ENCODE measurements around the gene PPP2R5C. TPM values are rescaled to one million over a fixed set of nuclear protein-coding genes. Genes with fewer than 3 reads are reported as not detected.

Gene PPP2R5C
- total RNA-seq, 1 experiment from 2014 or later = 120 TPM

DNA sequence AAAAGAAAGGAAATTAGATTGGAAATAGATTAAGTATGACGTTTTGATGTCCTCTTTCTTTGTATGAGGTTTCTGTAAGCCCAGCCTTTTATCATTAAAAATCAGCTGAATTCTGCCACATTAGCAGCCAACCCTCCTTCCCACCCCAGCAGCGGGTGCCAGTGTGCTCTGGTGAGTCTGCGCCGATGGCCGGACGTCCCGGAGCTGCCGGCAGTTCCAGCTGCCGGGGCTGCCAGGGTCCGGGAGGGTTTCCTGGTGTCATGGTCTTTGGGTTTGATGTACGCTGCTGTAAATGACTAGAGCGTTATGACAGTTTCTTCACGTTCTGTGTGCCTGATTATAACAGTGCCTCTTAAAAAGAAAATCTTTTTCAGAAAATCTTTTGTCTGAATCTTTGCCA lies 151.3 kb downstream of the PPP2R5C start:
- Mint-ChIP-seq H3K4me3 (ENCODE audit: low read depth, unreplicated experiment) (no peak overlapping the region), H3K9me3 (ENCODE audit: low read depth, unreplicated experiment) (no peaks in the 10 kb centered on the region), H3K27me3 (ENCODE audit: unreplicated experiment) (no peaks in the 10 kb centered on the region), H3K36me3 (ENCODE audit: insufficient read depth, unreplicated experiment) (peaks cover 22% of the 10 kb centered on the region), H3K27ac (ENCODE audit: unreplicated experiment) (no peak overlapping the region), H3K4me1 (ENCODE audit: low read depth, unreplicated experiment) (no peaks in the 10 kb centered on the region)
- no peak for DNase-seq
- no TSS peak for BruUV-seq (replicated peaks)
- TF ChIP-seq, protein P1, sequence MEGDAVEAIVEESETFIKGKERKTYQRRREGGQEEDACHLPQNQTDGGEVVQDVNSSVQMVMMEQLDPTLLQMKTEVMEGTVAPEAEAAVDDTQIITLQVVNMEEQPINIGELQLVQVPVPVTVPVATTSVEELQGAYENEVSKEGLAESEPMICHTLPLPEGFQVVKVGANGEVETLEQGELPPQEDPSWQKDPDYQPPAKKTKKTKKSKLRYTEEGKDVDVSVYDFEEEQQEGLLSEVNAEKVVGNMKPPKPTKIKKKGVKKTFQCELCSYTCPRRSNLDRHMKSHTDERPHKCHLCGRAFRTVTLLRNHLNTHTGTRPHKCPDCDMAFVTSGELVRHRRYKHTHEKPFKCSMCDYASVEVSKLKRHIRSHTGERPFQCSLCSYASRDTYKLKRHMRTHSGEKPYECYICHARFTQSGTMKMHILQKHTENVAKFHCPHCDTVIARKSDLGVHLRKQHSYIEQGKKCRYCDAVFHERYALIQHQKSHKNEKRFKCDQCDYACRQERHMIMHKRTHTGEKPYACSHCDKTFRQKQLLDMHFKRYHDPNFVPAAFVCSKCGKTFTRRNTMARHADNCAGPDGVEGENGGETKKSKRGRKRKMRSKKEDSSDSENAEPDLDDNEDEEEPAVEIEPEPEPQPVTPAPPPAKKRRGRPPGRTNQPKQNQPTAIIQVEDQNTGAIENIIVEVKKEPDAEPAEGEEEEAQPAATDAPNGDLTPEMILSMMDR (IDR thresholded peaks at IDR 0.05; ENCODE audit: unreplicated experiment) = no peak
- CTCF ChIA-PET = no interaction called here
- intact Hi-C loops (cut with micrococcal nuclease; ENCODE audit: unreplicated experiment) = no loop called here

DNA sequence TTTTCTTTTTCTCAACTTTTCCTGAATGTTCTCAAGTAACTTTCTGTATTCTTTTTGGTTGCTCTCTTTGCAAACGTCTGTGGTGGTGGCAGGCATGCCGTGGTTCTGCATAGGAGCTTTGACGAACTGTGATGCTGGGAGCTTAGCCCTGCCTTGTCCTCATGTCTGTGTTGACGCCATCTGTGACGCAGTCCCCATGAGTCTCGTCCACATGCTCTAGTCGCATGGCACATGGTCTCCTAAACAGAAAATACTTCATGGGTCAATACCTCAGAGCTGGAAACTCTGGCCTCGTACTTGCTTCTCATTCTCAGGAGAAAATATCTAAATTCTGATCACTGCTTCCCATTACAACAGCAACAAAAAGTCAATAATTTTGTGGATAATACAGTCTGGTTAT lies 152.6 kb downstream of the PPP2R5C start:
- CTCF ChIA-PET = no interaction called here
- no peak for DNase-seq
- intact Hi-C loops (cut with micrococcal nuclease; ENCODE audit: unreplicated experiment) = no loop called here
- Mint-ChIP-seq H3K4me3 (ENCODE audit: low read depth, unreplicated experiment) (no peak overlapping the region), H3K9me3 (ENCODE audit: low read depth, unreplicated experiment) (no peaks in the 10 kb centered on the region), H3K36me3 (ENCODE audit: insufficient read depth, unreplicated experiment) (peaks cover 18% of the 10 kb centered on the region), H3K4me1 (ENCODE audit: low read depth, unreplicated experiment) (no peaks in the 10 kb centered on the region), H3K27me3 (ENCODE audit: unreplicated experiment) (no peaks in the 10 kb centered on the region), H3K27ac (ENCODE audit: unreplicated experiment) (no peak overlapping the region)
- TF ChIP-seq, protein P1 (IDR thresholded peaks at IDR 0.05; ENCODE audit: unreplicated experiment) = no peak
- no TSS peak for BruUV-seq (replicated peaks)

DNA sequence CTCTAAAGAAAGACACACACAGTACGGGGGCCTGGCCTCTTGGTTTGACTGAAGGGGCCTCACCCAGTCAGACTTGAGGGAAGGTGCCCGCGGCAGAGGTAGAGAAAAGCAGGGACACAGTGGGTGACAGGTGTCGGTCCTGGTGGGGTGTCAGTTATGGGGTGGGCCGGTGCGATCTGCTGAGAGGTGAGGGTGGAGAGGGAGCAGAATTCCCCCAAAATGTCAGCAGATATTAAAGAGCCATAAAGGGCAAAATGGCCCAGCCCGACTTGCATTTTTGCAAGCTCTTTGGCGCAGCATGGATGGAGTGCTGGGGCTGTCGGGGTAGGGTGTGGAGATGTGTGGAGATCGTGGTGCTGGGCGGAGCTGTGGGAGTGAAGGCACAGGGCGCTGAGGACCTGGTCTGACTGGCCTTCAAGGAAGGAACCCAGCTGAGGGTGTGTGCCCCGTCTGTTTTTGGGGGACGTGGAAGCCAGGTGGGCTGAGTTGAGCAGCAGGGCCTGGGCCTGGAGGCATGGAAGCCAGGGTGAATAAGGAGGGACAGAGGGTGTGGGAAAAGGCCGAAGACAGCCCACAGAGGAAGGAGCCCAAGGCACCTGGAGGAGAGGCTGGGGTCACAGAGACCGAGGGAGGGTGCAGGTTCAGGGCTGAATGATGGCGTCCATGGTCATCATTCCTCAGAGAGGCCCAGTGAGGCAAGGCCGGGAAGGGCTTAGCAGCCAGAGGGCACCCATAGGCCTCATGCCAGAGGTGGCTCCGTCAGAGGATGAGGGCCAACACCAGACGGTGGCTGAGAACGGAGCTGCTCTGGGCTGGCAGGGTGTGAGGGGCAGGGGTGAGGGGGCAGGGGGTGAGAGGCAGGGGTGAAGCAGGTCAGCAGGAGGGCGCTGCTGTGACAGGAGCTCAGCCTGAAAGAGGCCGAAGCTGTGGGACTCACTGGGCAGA lies 154.6 kb downstream of the PPP2R5C start:
- CTCF ChIA-PET = no interaction called here
- Mint-ChIP-seq H3K27ac (ENCODE audit: unreplicated experiment) (no peak overlapping the region), H3K27me3 (ENCODE audit: unreplicated experiment) (no peaks in the 10 kb centered on the region), H3K9me3 (ENCODE audit: low read depth, unreplicated experiment) (no peaks in the 10 kb centered on the region), H3K4me3 (ENCODE audit: low read depth, unreplicated experiment) (no peak overlapping the region), H3K36me3 (ENCODE audit: insufficient read depth, unreplicated experiment) (peaks cover 14% of the 10 kb centered on the region), H3K4me1 (ENCODE audit: low read depth, unreplicated experiment) (no peaks in the 10 kb centered on the region)
- no peak for DNase-seq
- no TSS peak for BruUV-seq (replicated peaks)
- intact Hi-C loops (cut with micrococcal nuclease; ENCODE audit: unreplicated experiment) = no loop called here
- TF ChIP-seq, protein P1 (IDR thresholded peaks at IDR 0.05; ENCODE audit: unreplicated experiment) = no peak

DNA sequence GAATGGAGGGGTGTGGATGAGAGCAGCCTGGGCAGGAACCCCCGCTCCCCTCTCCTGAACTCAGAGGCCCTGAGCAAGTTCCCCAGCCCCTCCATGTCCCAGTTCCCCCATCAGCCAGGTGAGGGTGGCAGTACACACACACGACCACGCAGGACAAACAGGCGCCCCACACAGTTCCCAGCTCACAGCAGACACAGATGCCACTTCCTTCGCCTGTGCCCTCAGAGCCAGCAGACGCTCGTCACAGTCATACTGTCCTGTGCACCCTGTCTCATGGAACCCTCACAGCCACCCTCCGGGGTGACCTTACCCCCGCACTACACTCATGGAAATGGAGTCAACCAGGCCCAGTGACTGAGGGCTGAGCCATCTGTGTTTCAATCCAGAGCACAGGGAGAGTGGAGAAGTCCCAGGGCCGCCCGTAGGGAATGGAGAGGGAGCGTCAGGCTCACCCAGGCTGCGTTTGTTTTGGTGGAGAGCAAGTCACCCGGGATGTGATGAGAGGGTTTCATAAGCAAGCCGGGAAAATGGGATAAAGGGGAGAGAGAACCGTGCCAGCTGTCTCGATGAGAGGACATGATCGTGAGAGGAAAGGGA lies 155.4 kb downstream of the PPP2R5C start:
- no peaks in the 10 kb centered on the region for H3K27me3 Mint-ChIP-seq (ENCODE audit: unreplicated experiment)
- TF ChIP-seq, protein P1 (IDR thresholded peaks at IDR 0.05; ENCODE audit: unreplicated experiment) = no peak
- intact Hi-C loops (cut with micrococcal nuclease; ENCODE audit: unreplicated experiment) = no loop called here
- H3K27ac Mint-ChIP-seq (ENCODE audit: unreplicated experiment) = no peak overlapping the region
- CTCF ChIA-PET = no interaction called here
- no peaks in the 10 kb centered on the region for H3K9me3 Mint-ChIP-seq (ENCODE audit: low read depth, unreplicated experiment)
- BruUV-seq (replicated peaks) = no TSS peak
- DNase-seq = no peak
- H3K4me3 Mint-ChIP-seq (ENCODE audit: low read depth, unreplicated experiment) = no peak overlapping the region
- no peaks in the 10 kb centered on the region for H3K4me1 Mint-ChIP-seq (ENCODE audit: low read depth, unreplicated experiment)
- peaks cover 20% of the 10 kb centered on the region for H3K36me3 Mint-ChIP-seq (ENCODE audit: insufficient read depth, unreplicated experiment)
